ENCODE data around the gene UBAP1.
"Not testable (repeated sequence)": the region's sequence is repeated elsewhere in the genome, so short reads cannot be mapped to it uniquely, and the experiment has no call there.

The UBAP1 gene

GRCh38 chr9:34179213-34180136, 632 bp downstream of the UBAP1 start:
- DNase-seq, result no peak

DNA sequence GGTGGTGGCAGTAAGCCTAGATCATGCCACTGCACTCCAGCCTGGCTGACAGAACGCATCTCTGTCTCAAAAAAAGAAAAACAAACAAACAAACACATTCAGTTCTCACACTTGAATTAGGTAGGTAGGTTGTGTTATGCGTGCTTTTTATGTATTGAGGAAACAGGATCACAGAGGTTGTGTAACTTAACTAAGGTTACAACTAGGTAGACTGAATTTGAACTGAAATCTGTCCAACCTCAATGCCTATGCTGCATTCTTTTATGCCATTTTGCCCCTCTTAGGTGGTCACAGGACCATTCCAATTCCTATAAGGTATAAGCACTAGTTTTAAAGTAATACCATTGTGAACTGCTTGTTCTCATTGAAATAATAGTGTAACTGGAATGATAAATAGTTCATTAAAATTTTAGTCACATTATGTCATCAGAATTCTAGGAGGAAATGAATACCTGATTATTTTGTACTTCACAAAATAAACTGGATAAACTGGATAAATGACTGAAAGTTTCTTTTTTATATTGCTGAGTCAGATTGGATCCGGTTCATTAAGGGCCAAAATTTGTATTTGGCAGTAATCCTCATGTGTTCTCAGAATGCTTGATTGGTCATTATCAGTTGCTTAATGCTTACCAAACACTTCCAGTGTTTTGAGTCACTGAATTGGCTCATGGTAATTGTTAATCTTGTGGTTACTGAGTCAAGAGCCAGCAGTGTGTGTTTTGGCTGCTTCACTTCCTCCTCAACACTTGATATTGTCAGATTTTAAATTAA, 7.1 kb downstream of the UBAP1 start:
- no peak for DNase-seq

- no peak for DNase-seq
These were observed 9.0 kb downstream of the UBAP1 start for GRCh38 chr9:34187891-34188240.

GRCh38 chr9:34190996-34191892, 12.4 kb downstream of the UBAP1 start:
- no peak for DNase-seq

DNA sequence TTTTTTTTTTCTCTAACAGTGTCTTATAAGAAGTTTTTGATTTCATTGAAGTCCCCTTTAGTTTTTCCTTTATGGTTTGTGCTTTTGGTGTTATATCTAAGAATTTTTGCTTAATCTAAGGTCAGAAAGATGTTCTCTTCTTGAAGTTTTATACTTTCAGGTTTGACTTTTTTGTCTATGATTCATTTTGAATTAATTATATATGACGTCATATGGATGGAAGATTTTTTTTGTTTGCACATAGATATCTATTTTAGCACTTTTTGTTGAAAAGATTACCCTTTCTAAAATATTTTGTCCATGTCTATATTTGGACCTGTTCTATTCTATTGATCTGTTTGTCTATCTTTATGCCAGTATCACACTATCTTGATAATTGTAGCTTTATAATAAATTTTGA, 16.3 kb downstream of the UBAP1 start:
- no peak for DNase-seq

DNA sequence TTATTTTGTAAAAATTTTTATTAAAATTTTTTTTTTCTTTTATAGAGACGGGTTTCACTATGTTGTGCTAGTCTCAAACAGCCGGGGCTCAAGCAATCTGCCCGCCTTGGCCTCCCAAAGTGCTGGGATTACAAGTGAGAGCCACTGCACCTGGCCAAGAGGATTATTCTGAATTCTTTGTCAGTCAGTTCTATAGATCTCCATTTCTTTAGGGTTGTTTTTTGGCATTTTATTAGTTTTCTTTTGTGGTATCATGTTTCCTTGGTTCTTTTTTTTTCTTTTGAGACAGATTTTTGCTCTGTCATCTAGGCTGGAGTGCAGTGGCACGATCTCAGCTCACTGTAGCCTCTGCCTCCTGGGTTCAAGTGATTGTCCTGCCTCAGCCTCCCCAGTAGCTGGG, 18.4 kb downstream of the UBAP1 start:
- DNase-seq, result not testable (repeated sequence)

DNA sequence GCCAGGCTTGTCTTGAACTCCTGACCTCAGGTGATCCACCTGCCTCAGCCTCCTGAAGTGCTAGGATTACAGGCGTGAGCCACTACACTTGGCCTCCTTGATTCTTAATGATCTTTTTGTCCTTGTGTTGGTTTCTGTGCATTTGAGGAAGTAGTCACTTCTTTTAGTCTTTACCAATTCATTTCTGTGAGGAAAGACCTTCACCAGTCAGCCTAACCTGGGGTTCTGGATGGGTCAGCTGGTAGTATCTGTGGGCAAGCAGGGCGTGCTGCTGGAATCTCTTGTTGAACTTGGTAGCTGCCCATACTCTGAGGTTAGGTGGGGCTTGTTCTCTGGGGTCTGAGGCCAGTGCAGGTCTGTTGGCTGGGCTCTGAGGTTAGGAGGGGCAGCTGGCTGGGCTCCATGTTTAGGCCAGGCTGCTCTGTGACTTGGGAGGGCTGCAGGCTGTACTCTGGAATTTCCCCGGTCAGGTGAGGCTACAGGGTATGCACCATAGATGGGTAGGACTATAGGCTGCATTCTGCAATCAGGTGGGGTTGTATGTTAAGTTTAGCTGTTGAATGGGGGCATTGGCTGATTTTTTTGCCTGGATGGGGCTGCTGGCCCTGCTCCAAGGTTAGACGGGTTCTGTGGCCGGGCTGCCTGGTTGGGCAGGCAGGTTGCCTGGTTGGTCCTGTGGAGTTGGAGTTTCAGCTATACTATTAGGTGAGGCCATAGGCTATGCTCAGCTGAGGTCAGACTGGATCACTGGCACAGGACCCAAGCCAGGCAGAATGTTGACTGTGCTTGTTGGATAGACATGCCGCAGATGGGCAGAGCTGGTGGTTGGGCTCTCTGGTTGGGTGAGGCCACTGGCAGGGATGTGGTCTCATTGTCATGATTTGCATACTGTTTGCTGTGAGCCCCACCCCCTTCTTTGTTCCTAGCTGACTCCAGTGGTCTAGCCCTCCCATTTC, 19.2 kb downstream of the UBAP1 start:
- DNase-seq, result no peak

- DNase-seq, result no peak
These were observed 21.2 kb downstream of the UBAP1 start for GRCh38 chr9:34200092-34200491.

- DNase-seq, result no peak
These were observed 24.6 kb downstream of the UBAP1 start for GRCh38 chr9:34203275-34203991.

DNA sequence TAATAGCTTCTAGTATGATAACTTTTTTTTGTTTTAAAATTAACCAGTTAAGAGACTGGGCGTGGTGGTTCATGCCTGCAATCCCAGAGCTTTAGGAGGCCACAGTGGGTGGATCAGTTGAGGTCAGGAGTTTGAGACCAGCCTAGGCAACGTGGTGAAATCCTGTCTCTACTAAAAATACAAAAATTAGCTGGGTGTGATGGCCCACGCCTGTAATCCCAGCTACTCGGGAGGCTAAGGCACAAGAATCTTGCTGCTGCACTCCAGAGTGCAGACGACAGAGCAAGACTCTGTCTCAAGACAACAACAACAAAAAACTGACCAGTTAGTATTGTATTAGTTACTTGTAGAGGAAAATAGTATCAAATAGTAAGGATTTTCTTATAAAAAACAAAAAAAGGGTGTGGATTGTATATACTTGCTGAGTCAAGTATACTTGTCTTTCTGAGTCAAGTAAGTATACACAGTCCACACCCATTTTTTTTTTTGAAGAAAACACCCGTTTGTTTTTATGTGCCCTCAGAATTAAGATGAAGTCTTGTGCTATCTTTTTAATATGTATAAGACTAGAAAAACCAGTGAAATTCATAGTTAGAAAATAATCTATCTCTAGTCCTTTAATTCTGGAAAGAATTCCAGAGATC, 25.3 kb downstream of the UBAP1 start:
- DNase-seq, result no peak

- DNase-seq, result no peak
These were observed 26.3 kb downstream of the UBAP1 start for GRCh38 chr9:34205102-34205501.

DNA sequence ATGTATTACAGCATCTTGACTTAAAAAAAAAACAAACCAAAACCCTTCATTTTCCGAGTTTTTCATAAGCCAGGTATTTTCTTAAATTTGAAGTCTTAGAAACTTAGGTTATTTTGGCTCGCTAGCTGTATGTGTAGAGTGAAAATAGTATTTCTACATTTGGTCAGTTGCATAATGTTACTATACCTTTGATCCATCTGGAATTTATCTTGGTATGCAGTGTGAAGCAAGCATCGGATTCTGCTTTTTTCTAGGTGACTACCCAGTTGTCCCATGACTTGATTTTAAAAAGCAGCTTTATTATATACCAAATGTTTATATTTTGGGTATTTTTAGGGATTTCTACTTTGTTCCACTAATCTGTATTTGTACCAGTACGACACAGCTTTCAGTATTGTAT, 27.7 kb downstream of the UBAP1 start:
- DNase-seq, result no peak

GRCh38 chr9:34211395-34211794, 32.6 kb downstream of the UBAP1 start:
- DNase-seq, result no peak

GRCh38 chr9:34214354-34215000, 35.6 kb downstream of the UBAP1 start:
- DNase-seq, result not testable (repeated sequence)

DNA sequence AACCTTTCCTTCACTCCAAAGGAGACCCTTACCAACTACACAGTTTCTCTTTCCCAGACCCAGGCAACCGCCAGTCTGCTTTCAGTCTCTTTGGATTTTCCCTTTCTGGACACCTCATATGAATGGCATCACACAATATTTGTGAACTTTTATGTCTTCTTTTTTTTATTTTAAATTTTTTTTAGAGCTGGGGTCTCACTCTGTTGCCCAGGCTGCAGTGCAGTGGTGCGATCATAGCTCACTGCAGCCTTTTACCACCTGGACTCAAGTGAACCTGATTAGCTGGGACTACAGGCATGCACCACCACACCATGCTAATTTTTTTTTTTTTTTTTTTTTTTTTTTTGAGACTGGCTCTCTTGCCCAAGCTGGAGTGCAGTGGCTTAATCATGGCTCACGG, 37.5 kb downstream of the UBAP1 start:
- no peak for DNase-seq

- DNase-seq, result not testable (repeated sequence)
These were observed 38.2 kb downstream of the UBAP1 start for GRCh38 chr9:34217015-34217414.

GRCh38 chr9:34218446-34218845, 39.6 kb downstream of the UBAP1 start:
- no peak for DNase-seq

GRCh38 chr9:34219421-34219820, 40.6 kb downstream of the UBAP1 start:
- no peak for DNase-seq

GRCh38 chr9:34220218-34220617, 41.4 kb downstream of the UBAP1 start:
- no peak for DNase-seq

GRCh38 chr9:34224349-34224748, 45.5 kb downstream of the UBAP1 start:
- DNase-seq, result no peak
